Kidney (tissue), 2 donors: ENCODE results near the gene ADAM30. TPM values are rescaled to one million over a fixed set of nuclear protein-coding genes. Genes with fewer than 3 reads are reported as not detected.

ENCODE experiments used
- polyA plus RNA-seq: library from polyadenylated mRNA; stranded (reverse); fragments of 350-450 nt; fragmentation: Illumina TruSeq; extraction: RNeasy Lipid Tissue Mini Kit (QIAGEN cat#74804); gene quantifications from one replicate; pipeline ENCODE4 v1.2.3, GENCODE V29; 2014; ENCODE audit warnings: low read depth, low replicate concordance; ENCODE audit not compliant: insufficient read depth
- total RNA-seq: library from RNA; stranded (reverse); fragmentation: NEBNext Ultra II Directional; extraction: Animal tissue kit (Norgen Biotek cat#: 25700); gene quantifications from one replicate; pipeline ENCODE4 v1.2.1, GENCODE V29; 2021
- donor health status: DM: yes; HTN: yes; CAD: no.

The ADAM30 gene
- total and polyA plus RNA-seq, 2 donors from 2014 or later, result not detected

Other genes with a start within 250 kb of the ADAM30 start
- gene ZNF697, start 248.2 kb downstream of the ADAM30 start, total RNA-seq, result 8.3 TPM
- gene ZNF697, start 248.2 kb downstream of the ADAM30 start, polyA plus RNA-seq, result 4.1 TPM
- 71.9 TPM for gene PHGDH, start 184.6 kb downstream of the ADAM30 start, total RNA-seq
- gene PHGDH, start 184.6 kb downstream of the ADAM30 start, polyA plus RNA-seq, result 126 TPM
- 3.9 TPM for gene HMGCS2, start 127.6 kb downstream of the ADAM30 start, total RNA-seq
- 163 TPM for gene HMGCS2, start 127.6 kb downstream of the ADAM30 start, polyA plus RNA-seq
- gene REG4, start 85.1 kb downstream of the ADAM30 start, total RNA-seq, result not detected
- gene REG4, start 85.1 kb downstream of the ADAM30 start, polyA plus RNA-seq, result 0.34 TPM
- gene NOTCH2, start 173.1 kb upstream of the ADAM30 start, total RNA-seq, result 113 TPM
- gene NOTCH2, start 173.1 kb upstream of the ADAM30 start, polyA plus RNA-seq, result 4.9 TPM